Activated CD8-positive, alpha-beta memory T cell treated with anti-CD3 and anti-CD28 coated beads, Interleukin-2, amount 50 U/mL, for 4 hours (primary cell): ENCODE data around the gene IQGAP2.
"Not testable (repeated sequence)": the region's sequence is repeated elsewhere in the genome, so short reads cannot be mapped to it uniquely, and the experiment has no call there.

Experiments
- DNase-seq: peaks from one replicate; pipeline ENCODE4 v3.0.0-alpha.2; 2020

IQGAP2 gene

GRCh38 chr5:76672242-76672641 is 269.2 kb downstream of the IQGAP2 start:
- no peak for DNase-seq

GRCh38 chr5:76673125-76673524 is 270.0 kb downstream of the IQGAP2 start:
- no peak for DNase-seq

GRCh38 chr5:76674330-76675066 is 271.4 kb downstream of the IQGAP2 start:
- DNase-seq, result no peak

- DNase-seq, result no peak
Observed at GRCh38 chr5:76675364-76675763, 272.3 kb downstream of the IQGAP2 start.

- no peak for DNase-seq
Observed at GRCh38 chr5:76677849-76678472, 274.9 kb downstream of the IQGAP2 start.

GRCh38 chr5:76679231-76679630 is 276.1 kb downstream of the IQGAP2 start:
- no peak for DNase-seq

GRCh38 chr5:76680826-76681225 is 277.7 kb downstream of the IQGAP2 start:
- not testable (repeated sequence) for DNase-seq

GRCh38 chr5:76681287-76681686 is 278.2 kb downstream of the IQGAP2 start:
- DNase-seq, result no peak

- no peak for DNase-seq
Observed at GRCh38 chr5:76682387-76682786, 279.3 kb downstream of the IQGAP2 start.

- DNase-seq, result no peak
Observed at GRCh38 chr5:76683816-76684731, 281.0 kb downstream of the IQGAP2 start.

- DNase-seq, result no peak
Observed at GRCh38 chr5:76684756-76685519, 281.9 kb downstream of the IQGAP2 start.

- DNase-seq, result no peak
Observed at GRCh38 chr5:76685704-76686103, 282.6 kb downstream of the IQGAP2 start.

- DNase-seq, result no peak
Observed at GRCh38 chr5:76688212-76688611, 285.1 kb downstream of the IQGAP2 start.

GRCh38 chr5:76688836-76689235 is 285.8 kb downstream of the IQGAP2 start:
- DNase-seq, result no peak

- no peak for DNase-seq
Observed at GRCh38 chr5:76689321-76690036, 286.4 kb downstream of the IQGAP2 start.

GRCh38 chr5:76690037-76690679 is 287.1 kb downstream of the IQGAP2 start:
- DNase-seq, result no peak

- DNase-seq, result no peak
Observed at GRCh38 chr5:76690704-76691466, 287.8 kb downstream of the IQGAP2 start.

- DNase-seq, result no peak
Observed at GRCh38 chr5:76691467-76692273, 288.6 kb downstream of the IQGAP2 start.

GRCh38 chr5:76692274-76692540 is 289.1 kb downstream of the IQGAP2 start:
- DNase-seq, result no peak

GRCh38 chr5:76692651-76693050 is 289.6 kb downstream of the IQGAP2 start:
- DNase-seq, result no peak
